CD14-positive monocyte (primary cell): Measurements from ENCODE around the gene RAB6A. TPM values are rescaled to one million over a fixed set of nuclear protein-coding genes. Genes with fewer than 3 reads are reported as not detected.

ENCODE experiments used
- DNase-seq, 3 donors: peaks; one replicate each; pipeline ENCODE4 v3.0.0-alpha.2; 2011 to 2022
- H2AFZ ChIP-seq: 2 replicates; pipeline ENCODE4 v1.6.0; 2012; ENCODE audit warnings: mild to moderate bottlenecking, low read depth, low read length, inconsistent platforms; ENCODE audit not compliant: insufficient read depth, poor library complexity, severe bottlenecking
- H3K27ac ChIP-seq, 2 donors: 1 replicate in 1 of 2; 2 replicates in 1 of 2; pipeline ENCODE4 v1.5.1; 2012 to 2013; ENCODE audit warnings: low read length in 2 of 2, control low read depth in 1 of 2, inconsistent platforms in 1 of 2, low read depth in 1 of 2, mild to moderate bottlenecking in 1 of 2
- H3K27me3 ChIP-seq, 2 donors: one replicate each; pipeline versions ENCODE4 v1.6.0 to v1.6.1; 2011 to 2013; ENCODE audit warnings: low read length in 2 of 2; ENCODE audit not compliant: control insufficient read depth in 2 of 2, insufficient read depth in 2 of 2
- H3K36me3 ChIP-seq, 2 donors: replicated peaks in 1 of 2; 1 replicate in 1 of 2; 2 replicates in 1 of 2; pipeline versions ENCODE4 v1.5.1 to v1.6.1; 2012 to 2013; ENCODE audit warnings: low read length in 2 of 2, control low read depth in 1 of 2, inconsistent platforms in 1 of 2, mild to moderate bottlenecking in 1 of 2; ENCODE audit not compliant: insufficient read depth in 2 of 2, control insufficient read depth in 1 of 2
- H3K4me1 ChIP-seq, 2 donors: 1 replicate in 1 of 2; 2 replicates in 1 of 2; pipeline versions ENCODE4 v1.5.1 to v1.6.1; 2012 to 2013; ENCODE audit warnings: low read length in 2 of 2, control low read depth in 1 of 2, inconsistent platforms in 1 of 2, mild to moderate bottlenecking in 1 of 2, moderate library complexity in 1 of 2; ENCODE audit not compliant: insufficient read depth in 2 of 2, control insufficient read depth in 1 of 2
- H3K4me2 ChIP-seq: replicated peaks from 2 replicates; pipeline ENCODE3; 2012; ENCODE audit warnings: low read length, moderate library complexity, mild to moderate bottlenecking; ENCODE audit not compliant: poor library complexity, severe bottlenecking; ENCODE audit errors: extremely low read depth
- H3K4me3 ChIP-seq, 3 experiments: fragments of 200-600 bp in 1 of 3; sonication (generic) in 1 of 3; replicated peaks in 1 of 3; 1 replicate in 2 of 3; 2 replicates in 1 of 3; pipeline ENCODE4 v1.5.1; 2011 to 2013; ENCODE audit warnings: low read length in 3 of 3, mild to moderate bottlenecking in 3 of 3, control low read depth in 2 of 3, low read depth in 2 of 3, inconsistent platforms in 1 of 3, moderate library complexity in 1 of 3
- H3K79me2 ChIP-seq: 2 replicates; pipeline ENCODE4 v1.6.0; 2012; ENCODE audit warnings: mild to moderate bottlenecking, control low read depth, inconsistent platforms, low read length, moderate library complexity; ENCODE audit not compliant: insufficient read depth
- H3K9ac ChIP-seq: 2 replicates; pipeline ENCODE4 v1.6.0; 2017; ENCODE audit warnings: low read length, mild to moderate bottlenecking; ENCODE audit not compliant: insufficient read depth, poor library complexity, severe bottlenecking
- H3K9me3 ChIP-seq, 2 donors: replicated peaks in 1 of 2; 1 replicate in 1 of 2; 2 replicates in 1 of 2; pipeline versions ENCODE4 v1.5.1 to v1.6.1; 2012 to 2013; ENCODE audit warnings: low read length in 2 of 2, control low read depth in 1 of 2; ENCODE audit not compliant: control insufficient read depth in 1 of 2, insufficient read depth in 1 of 2
- H4K20me1 ChIP-seq: 2 replicates; pipeline ENCODE4 v1.6.0; 2012; ENCODE audit warnings: mild to moderate bottlenecking, low read length, control low read depth, moderate library complexity; ENCODE audit not compliant: insufficient read depth
- H3K27ac Mint-ChIP-seq, 7 donors: one replicate each; pipeline ENCODE4 v1.8.0; 2020; ENCODE audit warnings: mild to moderate bottlenecking in 7 of 7, mixed read lengths in 7 of 7, moderate library complexity in 6 of 7, inconsistent platforms in 2 of 7
- H3K27me3 Mint-ChIP-seq, 3 donors: one replicate each; pipeline ENCODE4 v1.8.0; 2021 to 2022; ENCODE audit warnings: low read depth in 3 of 3, mild to moderate bottlenecking in 3 of 3, mixed read lengths in 3 of 3, moderate library complexity in 3 of 3, inconsistent platforms in 1 of 3
- H3K36me3 Mint-ChIP-seq, 2 donors: one replicate each; pipeline ENCODE4 v1.8.0; 2020; ENCODE audit warnings: mixed read lengths in 2 of 2, inconsistent platforms in 1 of 2, mild to moderate bottlenecking in 1 of 2
- H3K4me1 Mint-ChIP-seq: one replicate; pipeline ENCODE4 v1.8.0; 2020; ENCODE audit warnings: mild to moderate bottlenecking, mixed read lengths
- H3K4me3 Mint-ChIP-seq, 2 donors: one replicate each; pipeline ENCODE4 v1.8.0; 2020; ENCODE audit warnings: mild to moderate bottlenecking in 2 of 2, mixed read lengths in 2 of 2, moderate library complexity in 1 of 2
- H3K9me3 Mint-ChIP-seq, 7 donors: one replicate each; pipeline ENCODE4 v1.8.0; 2020 to 2022; ENCODE audit warnings: mixed read lengths in 7 of 7, mild to moderate bottlenecking in 6 of 7, moderate library complexity in 6 of 7, inconsistent platforms in 2 of 7
- WGBS: methylation state at CpG from one replicate; pipeline ENCODE4 v1.1.5; 2013; ENCODE audit warnings: missing lambda C conversion rate; ENCODE audit not compliant: insufficient coverage; 5-methylcytosine and 5-hydroxymethylcytosine counted together
- intact Hi-C, 2 donors: fragments of 100-400 bp; cut with micrococcal nuclease; formaldehyde crosslinking; loops; one replicate each; pipeline versions ENCODE4 v1.15.0 to v1.15.1; 2023
- polyA plus RNA-seq, 3 donors: library from polyadenylated mRNA; depleted of rRNA in 1 of 3; unstranded in 2 of 3; stranded (reverse) in 1 of 3; fragments of 300-500 nt in 2 of 3; fragments of >200 nt in 1 of 3; fragmentation: Illumina TruSeq in 2 of 3; gene quantifications; 1 replicate in 2 of 3; 2 replicates in 1 of 3; pipeline ENCODE4 v1.2.3, GENCODE V29; 2012 to 2021
- TF ChIP-seq, protein P1 (sequence below): fragments of 200-600 bp; IDR thresholded peaks from one replicate; pipeline ENCODE4 v1.8.0; 2022; ENCODE audit warnings: antibody characterized with exemption, mild to moderate bottlenecking

RAB6A gene
- polyA plus RNA-seq, 3 donors: 38.3 to 91.3 (median 78.6) TPM

DNA sequence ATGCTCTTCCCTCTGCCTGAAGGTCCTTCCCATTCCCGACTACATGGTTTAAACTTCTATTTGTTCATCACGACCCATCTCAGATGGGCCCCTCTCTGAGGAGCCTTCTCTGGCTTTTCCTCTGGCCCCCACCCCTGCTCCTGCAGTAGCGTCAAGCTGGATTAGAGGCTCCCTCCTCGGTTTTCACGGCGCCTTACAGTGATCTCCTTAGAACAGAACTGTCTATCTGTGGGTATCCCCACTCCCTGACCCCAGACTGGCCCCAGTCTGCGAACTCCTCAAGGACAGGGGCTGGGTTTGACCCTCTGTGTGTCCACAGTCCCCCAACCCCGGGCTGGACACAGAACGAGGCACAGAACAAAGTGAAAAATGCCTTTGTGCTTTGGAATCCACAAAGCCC, 111.7 kb downstream of the RAB6A start:
- peaks cover 23% of the 10 kb centered on the region for H3K4me1 Mint-ChIP-seq
- H3K4me1 ChIP-seq: peaks cover 18 to 21% of the 10 kb centered on the region in 2 donors
- H3K4me3 ChIP-seq: no peak overlapping the region
- peaks cover 0 to 2% (median 0%) of the 10 kb centered on the region in 7 donors for H3K9me3 Mint-ChIP-seq
- 94% methylated on average over 3 of the region's 9 CpGs for WGBS
- peaks cover 6 to 17% (median 11%) of the 10 kb centered on the region in 3 donors for H3K27me3 Mint-ChIP-seq
- H3K4me3 Mint-ChIP-seq: no peak overlapping the region
- H3K79me2 ChIP-seq: no peaks in the 10 kb centered on the region
- H3K27ac Mint-ChIP-seq: no peak overlapping the region
- no peaks in the 10 kb centered on the region for H3K9me3 ChIP-seq
- TF ChIP-seq, protein P1, sequence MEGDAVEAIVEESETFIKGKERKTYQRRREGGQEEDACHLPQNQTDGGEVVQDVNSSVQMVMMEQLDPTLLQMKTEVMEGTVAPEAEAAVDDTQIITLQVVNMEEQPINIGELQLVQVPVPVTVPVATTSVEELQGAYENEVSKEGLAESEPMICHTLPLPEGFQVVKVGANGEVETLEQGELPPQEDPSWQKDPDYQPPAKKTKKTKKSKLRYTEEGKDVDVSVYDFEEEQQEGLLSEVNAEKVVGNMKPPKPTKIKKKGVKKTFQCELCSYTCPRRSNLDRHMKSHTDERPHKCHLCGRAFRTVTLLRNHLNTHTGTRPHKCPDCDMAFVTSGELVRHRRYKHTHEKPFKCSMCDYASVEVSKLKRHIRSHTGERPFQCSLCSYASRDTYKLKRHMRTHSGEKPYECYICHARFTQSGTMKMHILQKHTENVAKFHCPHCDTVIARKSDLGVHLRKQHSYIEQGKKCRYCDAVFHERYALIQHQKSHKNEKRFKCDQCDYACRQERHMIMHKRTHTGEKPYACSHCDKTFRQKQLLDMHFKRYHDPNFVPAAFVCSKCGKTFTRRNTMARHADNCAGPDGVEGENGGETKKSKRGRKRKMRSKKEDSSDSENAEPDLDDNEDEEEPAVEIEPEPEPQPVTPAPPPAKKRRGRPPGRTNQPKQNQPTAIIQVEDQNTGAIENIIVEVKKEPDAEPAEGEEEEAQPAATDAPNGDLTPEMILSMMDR: no peak
- H3K36me3 ChIP-seq: no peaks in the 10 kb centered on the region
- intact Hi-C loops: no loop called here
- H4K20me1 ChIP-seq: no peaks in the 10 kb centered on the region
- H3K27ac ChIP-seq: no peak overlapping the region
- no peaks in the 10 kb centered on the region for H3K36me3 Mint-ChIP-seq
- no peak overlapping the region for H3K9ac ChIP-seq
- H2AFZ ChIP-seq: no peak overlapping the region
- H3K4me2 ChIP-seq: no peak overlapping the region
- H3K27me3 ChIP-seq: peaks cover 0 to 7% of the 10 kb centered on the region in 2 donors
- DNase-seq: no peak

DNA sequence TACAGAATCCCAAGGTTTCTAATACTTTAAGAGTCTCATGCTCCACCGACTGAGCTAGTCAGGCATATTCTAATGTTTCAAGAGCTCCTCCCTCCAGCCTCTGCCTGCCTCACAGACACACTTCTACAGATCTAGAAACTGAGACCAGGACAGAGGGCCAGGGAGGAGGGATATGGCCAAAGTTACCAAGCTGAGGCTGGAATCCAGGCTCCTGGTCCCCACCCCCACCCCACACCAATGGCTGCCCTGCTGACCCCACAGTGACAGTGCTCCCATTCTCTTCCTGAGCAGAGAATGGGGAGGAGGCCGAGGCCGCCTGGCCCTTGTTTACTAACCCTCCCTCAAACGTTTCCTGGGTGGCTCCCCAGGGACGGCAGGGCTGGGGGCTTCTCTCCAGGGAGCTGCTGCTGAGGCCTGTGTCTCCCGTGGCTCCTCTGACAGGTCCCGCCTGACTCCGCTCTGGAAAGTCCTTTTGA, 112.3 kb downstream of the RAB6A start:
- Histone ChIP-seq H3K27ac (no peak overlapping the region), H3K4me3 (no peak overlapping the region), H3K4me2 (no peak overlapping the region), H3K9ac (no peak overlapping the region), H4K20me1 (no peaks in the 10 kb centered on the region), H2AFZ (no peak overlapping the region), H3K79me2 (no peaks in the 10 kb centered on the region), H3K36me3 (no peaks in the 10 kb centered on the region), H3K27me3 (peaks cover 0 to 7% of the 10 kb centered on the region in 2 donors), H3K9me3 (no peaks in the 10 kb centered on the region), H3K4me1 (peaks cover 18 to 21% of the 10 kb centered on the region in 2 donors)
- H3K4me1 Mint-ChIP-seq: peaks cover 23% of the 10 kb centered on the region
- no peak overlapping the region for H3K4me3 Mint-ChIP-seq
- WGBS: 83% methylated on average over 5 of the region's 8 CpGs
- peaks cover 6 to 17% (median 11%) of the 10 kb centered on the region in 3 donors for H3K27me3 Mint-ChIP-seq
- H3K27ac Mint-ChIP-seq: no peak overlapping the region
- peaks cover 0 to 2% (median 0%) of the 10 kb centered on the region in 7 donors for H3K9me3 Mint-ChIP-seq
- TF ChIP-seq, protein P1: no peak
- DNase-seq: no peak
- intact Hi-C loops: no loop called here
- no peaks in the 10 kb centered on the region for H3K36me3 Mint-ChIP-seq
